Measurements from ENCODE around the gene TMEM242.
"Not testable (repeated sequence)": the region's sequence is repeated elsewhere in the genome, so short reads cannot be mapped to it uniquely, and the experiment has no call there.

DNA sequence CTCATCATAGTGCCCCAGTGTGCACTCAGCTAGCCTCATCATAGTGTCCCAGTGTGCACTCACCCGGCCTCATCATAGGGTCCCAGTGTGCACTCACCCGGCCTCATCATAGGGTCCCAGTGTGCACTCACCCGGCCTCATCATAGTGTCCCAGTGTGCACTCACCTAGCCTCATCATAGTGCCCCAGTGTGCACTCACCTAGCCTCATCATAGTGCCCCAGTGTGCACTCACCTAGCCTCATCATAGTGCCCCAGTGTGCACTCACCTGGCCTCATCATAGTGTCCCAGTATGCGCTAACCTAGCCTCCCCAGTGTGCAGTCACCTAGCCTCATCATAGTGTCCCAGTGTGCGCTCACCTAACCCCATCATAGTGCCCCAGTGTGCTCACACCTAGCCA, 12.6 kb downstream of the TMEM242 start:
- not testable (repeated sequence) for TF ChIP-seq EZH2 (IDR thresholded peaks at IDR 0.05; ENCODE audit: borderline replicate concordance, low read depth, low read length, severe bottlenecking); CTCF (IDR thresholded peaks at IDR 0.05; ENCODE audit: extremely low read depth in 1 of 2, insufficient read depth in 1 of 2, low read depth in 1 of 2, low read length in 2 of 2); POLR2A (IDR thresholded peaks at IDR 0.05; ENCODE audit: low read depth, low read length); POLR2AphosphoS5 (IDR thresholded peaks at IDR 0.05; ENCODE audit: insufficient read depth, low read depth, low read length); MYC (IDR thresholded peaks at IDR 0.05; ENCODE audit: low read depth, low read length)

Measured in endothelial cell of umbilical vein (primary cell).